Epithelial cell of esophagus (primary cell): Measurements from ENCODE around the gene PIK3R5.

Experiments
- DNase-seq: peaks from one replicate; pipeline ENCODE4 v3.0.0; 2010; ENCODE audit warnings: low read depth
- H3K4me3 ChIP-seq: 2 replicates; pipeline ENCODE4 v1.5.1; 2011; ENCODE audit warnings: mild to moderate bottlenecking, low read length, control low read depth
- TF ChIP-seq, protein P1 (sequence below): IDR thresholded peaks from 2 replicates; pipeline ENCODE4 v1.5.1; 2011; ENCODE audit warnings: low read depth, mild to moderate bottlenecking, low read length, control low read depth, inconsistent platforms; ENCODE audit not compliant: insufficient read depth; ENCODE audit errors: missing control alignments

Gene PIK3R5

DNA sequence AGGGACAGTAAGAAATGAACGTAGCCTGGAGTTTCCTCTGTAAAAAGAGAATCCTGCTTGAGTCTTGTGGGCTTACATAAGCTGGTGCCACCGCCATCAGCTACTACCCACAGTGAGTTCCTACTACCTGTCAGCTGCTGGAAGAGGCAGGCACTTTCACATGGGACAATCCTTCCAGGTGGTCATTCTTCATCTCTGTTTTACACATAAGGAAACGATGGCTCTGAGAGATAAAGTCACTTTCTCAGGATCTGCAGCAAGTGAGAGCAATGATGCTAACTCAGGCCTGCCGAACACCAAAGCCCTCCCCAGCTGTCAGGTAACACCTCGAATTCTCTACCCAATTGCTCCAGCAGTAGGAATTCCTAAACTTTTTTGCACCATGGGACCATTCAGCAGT is 26.6 kb downstream of the PIK3R5 start:
- TF ChIP-seq, protein P1, sequence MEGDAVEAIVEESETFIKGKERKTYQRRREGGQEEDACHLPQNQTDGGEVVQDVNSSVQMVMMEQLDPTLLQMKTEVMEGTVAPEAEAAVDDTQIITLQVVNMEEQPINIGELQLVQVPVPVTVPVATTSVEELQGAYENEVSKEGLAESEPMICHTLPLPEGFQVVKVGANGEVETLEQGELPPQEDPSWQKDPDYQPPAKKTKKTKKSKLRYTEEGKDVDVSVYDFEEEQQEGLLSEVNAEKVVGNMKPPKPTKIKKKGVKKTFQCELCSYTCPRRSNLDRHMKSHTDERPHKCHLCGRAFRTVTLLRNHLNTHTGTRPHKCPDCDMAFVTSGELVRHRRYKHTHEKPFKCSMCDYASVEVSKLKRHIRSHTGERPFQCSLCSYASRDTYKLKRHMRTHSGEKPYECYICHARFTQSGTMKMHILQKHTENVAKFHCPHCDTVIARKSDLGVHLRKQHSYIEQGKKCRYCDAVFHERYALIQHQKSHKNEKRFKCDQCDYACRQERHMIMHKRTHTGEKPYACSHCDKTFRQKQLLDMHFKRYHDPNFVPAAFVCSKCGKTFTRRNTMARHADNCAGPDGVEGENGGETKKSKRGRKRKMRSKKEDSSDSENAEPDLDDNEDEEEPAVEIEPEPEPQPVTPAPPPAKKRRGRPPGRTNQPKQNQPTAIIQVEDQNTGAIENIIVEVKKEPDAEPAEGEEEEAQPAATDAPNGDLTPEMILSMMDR = no peak
- DNase-seq = no peak
- H3K4me3 ChIP-seq = no peak overlapping the region

DNA sequence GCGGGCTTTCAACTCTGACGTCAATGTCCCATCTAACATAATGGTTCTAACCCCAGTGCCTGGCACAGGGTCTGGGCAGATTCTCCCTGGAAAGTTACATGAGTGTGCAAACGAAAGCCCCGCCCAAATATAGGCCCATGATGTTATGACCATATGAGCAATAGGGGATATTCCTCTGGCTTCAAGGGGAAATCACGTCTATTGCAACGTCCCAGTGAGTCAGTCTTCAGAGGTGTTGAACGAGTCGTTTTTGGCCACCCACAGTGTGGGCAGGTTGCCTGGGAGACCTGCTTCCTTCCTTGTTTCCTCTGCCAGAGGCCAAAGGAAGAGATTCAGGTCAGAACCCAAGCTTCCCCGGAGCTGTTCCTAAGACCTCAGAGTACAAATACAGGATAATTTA is 30.3 kb downstream of the PIK3R5 start:
- H3K4me3 ChIP-seq = no peak overlapping the region
- TF ChIP-seq, protein P1 = no peak
- DNase-seq = peak; percentile 77

DNA sequence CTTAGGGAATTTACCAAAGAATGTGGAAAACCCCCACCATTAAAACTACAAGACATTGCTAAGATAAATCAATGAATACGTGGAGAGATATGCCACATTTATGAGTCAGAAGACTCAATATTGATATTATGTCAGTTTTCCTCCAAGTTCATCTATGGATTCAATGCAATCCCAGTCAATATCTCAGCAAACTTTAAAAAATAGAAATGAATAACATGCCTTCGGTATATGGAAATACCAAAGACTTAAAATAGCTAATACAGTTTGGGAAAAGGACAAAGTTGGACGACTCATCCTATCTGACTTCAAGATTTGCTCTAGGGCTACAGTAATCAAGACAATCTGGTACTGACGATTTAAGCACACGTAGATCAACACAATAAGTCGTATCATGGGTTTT is 31.2 kb downstream of the PIK3R5 start:
- DNase-seq = no peak
- no peak overlapping the region for H3K4me3 ChIP-seq
- TF ChIP-seq, protein P1 = no peak

DNA sequence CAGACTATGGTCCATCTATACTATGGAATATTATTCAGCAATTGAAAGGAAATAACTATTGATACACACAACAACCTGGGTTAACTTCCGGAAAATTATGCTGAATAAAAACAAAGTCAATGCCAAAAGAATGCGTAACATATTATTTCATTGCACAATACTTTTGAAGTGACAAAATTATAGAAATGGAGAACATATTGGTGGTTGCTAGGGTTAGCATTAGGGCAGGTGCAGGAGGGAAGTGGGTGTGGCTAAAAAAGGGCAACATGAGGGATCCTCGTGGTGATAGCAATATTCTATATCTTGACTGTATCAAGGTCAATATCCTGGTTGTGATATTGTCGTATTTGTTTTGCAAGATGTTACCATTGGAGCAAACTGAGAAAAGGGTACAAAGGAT is 34.9 kb downstream of the PIK3R5 start:
- TF ChIP-seq, protein P1 = no peak
- no peak for DNase-seq
- no peak overlapping the region for H3K4me3 ChIP-seq

DNA sequence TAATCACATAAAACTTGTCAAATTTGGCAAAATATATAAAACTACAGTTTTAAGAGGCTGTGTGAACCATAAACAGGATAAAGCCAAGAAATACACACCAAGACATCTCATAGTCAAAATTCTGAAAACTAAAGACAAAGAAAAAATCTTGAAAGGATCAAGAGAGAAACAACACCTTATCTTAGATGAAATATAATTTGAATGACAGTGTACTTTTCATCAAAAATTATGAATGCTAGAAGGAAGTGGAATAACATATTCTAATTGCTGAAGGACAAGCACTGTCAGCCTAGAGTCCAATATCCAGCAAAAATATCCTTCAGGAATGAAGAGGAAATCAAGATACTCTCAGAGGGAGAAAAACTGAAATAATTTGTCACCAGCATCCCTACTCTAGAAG is 37.2 kb downstream of the PIK3R5 start:
- DNase-seq = no peak
- TF ChIP-seq, protein P1 = no peak
- no peak overlapping the region for H3K4me3 ChIP-seq

DNA sequence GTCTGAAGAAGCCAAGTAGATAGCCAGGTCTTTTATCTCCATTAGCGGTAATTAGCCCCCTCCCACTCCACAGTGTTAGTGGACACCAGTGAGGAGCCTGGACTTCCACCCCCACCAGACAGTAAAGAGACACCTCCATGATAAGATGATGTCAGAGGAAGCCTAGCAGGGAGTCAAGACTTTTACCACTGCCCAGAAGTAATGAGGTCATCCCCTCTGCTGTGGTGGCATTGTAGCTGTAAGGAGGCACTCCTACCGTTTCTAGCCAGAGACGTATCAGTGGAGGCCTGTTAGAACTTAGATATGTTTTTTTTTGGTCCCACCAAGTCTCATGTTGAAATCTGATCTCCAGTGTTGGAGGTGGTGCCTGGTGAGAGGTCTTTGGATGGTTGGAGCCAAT is 38.1 kb downstream of the PIK3R5 start:
- TF ChIP-seq, protein P1 = no peak
- DNase-seq = no peak
- no peak overlapping the region for H3K4me3 ChIP-seq

DNA sequence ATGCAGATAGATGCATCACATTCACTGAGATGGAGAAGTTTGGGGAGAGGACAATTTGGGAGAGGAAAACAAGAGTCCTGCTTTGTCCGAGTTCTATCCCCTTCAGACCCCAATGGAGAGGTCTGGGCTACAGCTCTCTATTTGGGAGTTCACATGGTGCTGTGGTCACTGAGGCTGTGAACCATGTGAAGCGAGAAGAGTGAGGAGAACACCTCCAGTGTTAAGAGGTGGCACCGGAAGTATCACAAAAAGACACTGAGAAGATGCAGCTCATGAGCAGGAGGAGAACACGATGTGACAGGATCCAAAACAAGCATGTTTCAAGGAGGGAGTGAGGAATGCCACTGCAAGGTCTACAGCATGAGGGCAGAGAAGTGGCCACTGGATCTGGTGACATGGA is 39.7 kb downstream of the PIK3R5 start:
- no peak for DNase-seq
- H3K4me3 ChIP-seq = no peak overlapping the region
- TF ChIP-seq, protein P1 = no peak
